SK-N-SH (cell line): Measurements from ENCODE around the gene RAPGEF4. TPM values are rescaled to one million over a fixed set of nuclear protein-coding genes. Genes with fewer than 3 reads are reported as not detected.

Source experiments
- CTCF ChIA-PET: fragments of 300-600, 350-600 bp; formaldehyde crosslinking; extraction: SDS; loops from one replicate; lab custom pipeline; 2021; lab: Yijun Ruan, JAX
- POLR2A ChIA-PET: fragments of 350-600 bp; sonication (Branson Sonifier 250); formaldehyde crosslinking; extraction: SDS; loops from one replicate; lab custom pipeline; 2020; ENCODE audit warnings: antibody characterized with exemption, inconsistent platforms; lab: Yijun Ruan, JAX
- DNase-seq: peaks from one replicate; pipeline ENCODE4 v3.0.0; 2012
- H2AFZ ChIP-seq: fragments of 200-600 bp; sonication (generic); 2 replicates; pipeline ENCODE4 v1.8.1; 2016; ENCODE audit warnings: antibody characterized with exemption, mild to moderate bottlenecking, low read depth
- H3F3A ChIP-seq: fragments of 200-600 bp; sonication (generic); replicated peaks from 2 replicates; pipeline ENCODE3; 2016; ENCODE audit warnings: antibody characterized with exemption, mild to moderate bottlenecking; ENCODE audit not compliant: insufficient read depth
- H3K27ac ChIP-seq, 2 experiments: fragments of 200-500 bp in 1 of 2; fragments of 200-600 bp in 1 of 2; sonication (Bioruptor generic) in 1 of 2; sonication (generic), shearing (Covaris generic) in 1 of 2; 2 replicates each; pipeline versions ENCODE4 v1.5.1 to v1.6.1; 2014 to 2016; ENCODE audit warnings: low read depth in 2 of 2, inconsistent platforms in 1 of 2, low read length in 1 of 2, mild to moderate bottlenecking in 1 of 2, mixed read lengths in 1 of 2
- H3K27me3 ChIP-seq: fragments of 200-600 bp; sonication (generic), shearing (Covaris generic); 2 replicates; pipeline ENCODE4 v1.6.1; 2016; ENCODE audit warnings: mixed run types; ENCODE audit not compliant: insufficient read depth
- H3K36me3 ChIP-seq, 2 experiments: fragments of 200-500 bp in 1 of 2; fragments of 200-600 bp in 1 of 2; sonication (Bioruptor generic) in 1 of 2; sonication (generic) in 1 of 2; replicated peaks in 1 of 2; 2 replicates each; pipeline versions ENCODE3 to v1.5.1; 2014 to 2016; ENCODE audit warnings: low read length in 1 of 2, mild to moderate bottlenecking in 1 of 2; ENCODE audit not compliant: insufficient read depth in 2 of 2, control insufficient read depth in 1 of 2
- H3K4me1 ChIP-seq, 2 experiments: fragments of 200-500 bp in 1 of 2; fragments of 200-600 bp in 1 of 2; sonication (Bioruptor generic) in 1 of 2; sonication (generic), shearing (Covaris generic) in 1 of 2; 2 replicates each; pipeline versions ENCODE4 v1.5.1 to v1.6.1; 2014 to 2016; ENCODE audit warnings: low read depth in 1 of 2, low read length in 1 of 2, mixed run types in 1 of 2; ENCODE audit not compliant: insufficient read depth in 2 of 2, control insufficient read depth in 1 of 2
- H3K4me2 ChIP-seq: fragments of 200-600 bp; sonication (generic), shearing (Covaris generic); 2 replicates; pipeline ENCODE4 v1.6.1; 2017; ENCODE audit warnings: mixed run types
- H3K4me3 ChIP-seq, 2 experiments: fragments of 200-500 bp in 1 of 2; fragments of 200-600 bp in 1 of 2; sonication (Bioruptor generic) in 1 of 2; sonication (generic), shearing (Covaris generic) in 1 of 2; 2 replicates each; pipeline versions ENCODE4 v1.5.1 to v1.8.1; 2014 to 2016; ENCODE audit warnings: low read depth in 2 of 2, inconsistent platforms in 1 of 2, low read length in 1 of 2, mild to moderate bottlenecking in 1 of 2, mixed read lengths in 1 of 2, moderate library complexity in 1 of 2
- H3K79me2 ChIP-seq: fragments of 200-600 bp; sonication (generic); 2 replicates; pipeline ENCODE4 v1.8.1; 2017; ENCODE audit warnings: mild to moderate bottlenecking; ENCODE audit not compliant: insufficient read depth
- H3K9ac ChIP-seq: fragments of 200-600 bp; sonication (generic); 2 replicates; pipeline ENCODE4 v1.6.1; 2017; ENCODE audit warnings: mixed run types
- H3K9me2 ChIP-seq: fragments of 200-600 bp; sonication (generic); 2 replicates; pipeline ENCODE4 v1.6.1; 2017; ENCODE audit warnings: mixed run types
- H3K9me3 ChIP-seq: fragments of 200-600 bp; sonication (generic); 2 replicates; pipeline ENCODE4 v1.6.1; 2017; ENCODE audit warnings: mixed run types, mild to moderate bottlenecking, moderate library complexity
- H4K20me1 ChIP-seq: fragments of 200-600 bp; sonication (generic); 2 replicates; pipeline ENCODE4 v1.6.1; 2017; ENCODE audit warnings: mild to moderate bottlenecking, mixed run types; ENCODE audit not compliant: insufficient read depth
- CHD2 ChIP-seq: fragments of 150-350 bp; IDR thresholded peaks from 2 replicates; pipeline ENCODE4 v1.6.1; 2018; ENCODE audit warnings: low read length; ENCODE audit not compliant: partially characterized antibody
- EP300 ChIP-seq, 2 experiments: IDR thresholded peaks; 2 replicates each; pipeline versions ENCODE4 v1.4.0 to v1.6.1; 2012; ENCODE audit warnings: borderline replicate concordance in 1 of 2, low read depth in 1 of 2, low read length in 1 of 2
- GABPA ChIP-seq: IDR thresholded peaks from 2 replicates; pipeline ENCODE4 v1.4.0; 2012; ENCODE audit warnings: low read depth, mild to moderate bottlenecking
- GATA2 ChIP-seq: sonication (generic); formaldehyde crosslinking; IDR thresholded peaks from 2 replicates; pipeline ENCODE4 v1.5.0; 2020; ENCODE audit warnings: mild to moderate bottlenecking, missing genetic modification reagents
- JUND ChIP-seq: IDR thresholded peaks from 2 replicates; pipeline ENCODE4 v1.4.0; 2012
- MXI1 ChIP-seq: IDR thresholded peaks from 2 replicates; pipeline ENCODE4 v1.6.1; 2012; ENCODE audit warnings: mild to moderate bottlenecking, low read depth, low read length, improper control_type of control experiment
- POLR2AphosphoS5 ChIP-seq: IDR thresholded peaks from 2 replicates; pipeline ENCODE4 v1.6.1; 2012; ENCODE audit warnings: low read depth, low read length
- TAF1 ChIP-seq: IDR thresholded peaks from 2 replicates; pipeline ENCODE4 v1.6.1; 2012; ENCODE audit warnings: low read depth, mild to moderate bottlenecking, low read length, moderate library complexity, borderline replicate concordance
- WGBS: methylation state at CpG from one replicate; pipeline ENCODE4 v1.1.6; 2017; ENCODE audit warnings: low lambda C conversion rate; 5-methylcytosine and 5-hydroxymethylcytosine counted together
- polyA plus RNA-seq, 3 experiments: library from polyadenylated mRNA; depleted of rRNA; stranded (reverse); fragments of >200 nt; gene quantifications; 2 replicates each; pipeline ENCODE4 v1.2.3, GENCODE V29; 2012
- TF ChIP-seq, protein P1 (sequence below): IDR thresholded peaks from 2 replicates; pipeline ENCODE4 v1.6.1; 2012; ENCODE audit warnings: mild to moderate bottlenecking, low read depth, low read length, moderate library complexity
- TF ChIP-seq, protein P2 (sequence below): IDR thresholded peaks from 2 replicates; pipeline ENCODE4; 2012
- TF ChIP-seq, protein P3 (sequence below): fragments of 150-350 bp; IDR thresholded peaks from 2 replicates; pipeline ENCODE4 v1.6.1; 2016; ENCODE audit warnings: mild to moderate bottlenecking, low read depth, low read length
- TF ChIP-seq, protein P4 (sequence below): fragments of 150-350 bp; IDR thresholded peaks from 2 replicates; pipeline ENCODE4 v1.6.1; 2017; ENCODE audit warnings: antibody characterized with exemption, low read length, low read depth, borderline replicate concordance
- TF ChIP-seq, protein P5 (sequence below): fragments of 200-600 bp; sonication (generic); IDR thresholded peaks from 2 replicates; pipeline ENCODE4 v1.6.1; 2017; ENCODE audit warnings: antibody characterized with exemption, mild to moderate bottlenecking, moderate library complexity

RAPGEF4 gene
- polyA plus RNA-seq, 1 of the 3 experiments (the other 2 are of a cell fraction), result 0.30 TPM

DNA sequence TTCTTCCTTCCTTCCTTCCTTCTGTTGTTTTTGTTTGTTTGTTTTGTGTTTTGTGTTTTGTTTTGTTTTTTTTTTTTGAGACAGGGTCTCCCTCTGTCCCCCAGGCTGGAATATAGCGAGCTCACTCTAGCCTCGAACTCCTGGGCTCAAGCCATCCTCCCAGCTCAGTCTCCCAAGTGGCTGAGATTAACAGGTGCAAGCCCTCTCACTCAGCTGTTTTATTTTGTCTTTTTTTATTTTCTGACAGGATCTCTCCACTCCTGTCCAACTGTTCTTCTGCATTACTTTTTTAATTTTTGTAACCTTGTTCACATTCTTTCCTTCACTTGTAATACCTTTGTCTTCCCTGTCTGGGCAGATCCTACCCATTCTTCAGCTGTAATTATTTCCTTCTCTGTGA lies 363.6 kb downstream of the RAPGEF4 start:
- Histone ChIP-seq H4K20me1 (no peaks in the 10 kb centered on the region), H3K9me3 (no peaks in the 10 kb centered on the region), H2AFZ (no peak overlapping the region), H3K9ac (no peak overlapping the region), H3K27me3 (no peaks in the 10 kb centered on the region), H3K36me3 (peaks cover 17 to 28% of the 10 kb centered on the region in 2 experiments), H3K79me2 (peaks cover 15% of the 10 kb centered on the region), H3K4me3 (no peak overlapping the region), H3K4me2 (no peak overlapping the region), H3K4me1 (no peaks in the 10 kb centered on the region), H3F3A (peaks cover 3% of the 10 kb centered on the region), H3K27ac (no peak overlapping the region), H3K9me2 (no peaks in the 10 kb centered on the region)
- 96% methylated on average over 2 of the region's 2 CpGs for WGBS
- TF ChIP-seq, protein P1, sequence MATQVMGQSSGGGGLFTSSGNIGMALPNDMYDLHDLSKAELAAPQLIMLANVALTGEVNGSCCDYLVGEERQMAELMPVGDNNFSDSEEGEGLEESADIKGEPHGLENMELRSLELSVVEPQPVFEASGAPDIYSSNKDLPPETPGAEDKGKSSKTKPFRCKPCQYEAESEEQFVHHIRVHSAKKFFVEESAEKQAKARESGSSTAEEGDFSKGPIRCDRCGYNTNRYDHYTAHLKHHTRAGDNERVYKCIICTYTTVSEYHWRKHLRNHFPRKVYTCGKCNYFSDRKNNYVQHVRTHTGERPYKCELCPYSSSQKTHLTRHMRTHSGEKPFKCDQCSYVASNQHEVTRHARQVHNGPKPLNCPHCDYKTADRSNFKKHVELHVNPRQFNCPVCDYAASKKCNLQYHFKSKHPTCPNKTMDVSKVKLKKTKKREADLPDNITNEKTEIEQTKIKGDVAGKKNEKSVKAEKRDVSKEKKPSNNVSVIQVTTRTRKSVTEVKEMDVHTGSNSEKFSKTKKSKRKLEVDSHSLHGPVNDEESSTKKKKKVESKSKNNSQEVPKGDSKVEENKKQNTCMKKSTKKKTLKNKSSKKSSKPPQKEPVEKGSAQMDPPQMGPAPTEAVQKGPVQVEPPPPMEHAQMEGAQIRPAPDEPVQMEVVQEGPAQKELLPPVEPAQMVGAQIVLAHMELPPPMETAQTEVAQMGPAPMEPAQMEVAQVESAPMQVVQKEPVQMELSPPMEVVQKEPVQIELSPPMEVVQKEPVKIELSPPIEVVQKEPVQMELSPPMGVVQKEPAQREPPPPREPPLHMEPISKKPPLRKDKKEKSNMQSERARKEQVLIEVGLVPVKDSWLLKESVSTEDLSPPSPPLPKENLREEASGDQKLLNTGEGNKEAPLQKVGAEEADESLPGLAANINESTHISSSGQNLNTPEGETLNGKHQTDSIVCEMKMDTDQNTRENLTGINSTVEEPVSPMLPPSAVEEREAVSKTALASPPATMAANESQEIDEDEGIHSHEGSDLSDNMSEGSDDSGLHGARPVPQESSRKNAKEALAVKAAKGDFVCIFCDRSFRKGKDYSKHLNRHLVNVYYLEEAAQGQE, result no peak
- TF ChIP-seq, protein P2, sequence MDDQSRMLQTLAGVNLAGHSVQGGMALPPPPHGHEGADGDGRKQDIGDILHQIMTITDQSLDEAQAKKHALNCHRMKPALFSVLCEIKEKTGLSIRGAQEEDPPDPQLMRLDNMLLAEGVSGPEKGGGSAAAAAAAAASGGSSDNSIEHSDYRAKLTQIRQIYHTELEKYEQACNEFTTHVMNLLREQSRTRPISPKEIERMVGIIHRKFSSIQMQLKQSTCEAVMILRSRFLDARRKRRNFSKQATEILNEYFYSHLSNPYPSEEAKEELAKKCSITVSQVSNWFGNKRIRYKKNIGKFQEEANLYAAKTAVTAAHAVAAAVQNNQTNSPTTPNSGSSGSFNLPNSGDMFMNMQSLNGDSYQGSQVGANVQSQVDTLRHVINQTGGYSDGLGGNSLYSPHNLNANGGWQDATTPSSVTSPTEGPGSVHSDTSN, result no peak
- no peak for TF ChIP-seq GABPA
- no peak for TF ChIP-seq GATA2 (CRISPR knock-in tag)
- TF ChIP-seq, protein P3, sequence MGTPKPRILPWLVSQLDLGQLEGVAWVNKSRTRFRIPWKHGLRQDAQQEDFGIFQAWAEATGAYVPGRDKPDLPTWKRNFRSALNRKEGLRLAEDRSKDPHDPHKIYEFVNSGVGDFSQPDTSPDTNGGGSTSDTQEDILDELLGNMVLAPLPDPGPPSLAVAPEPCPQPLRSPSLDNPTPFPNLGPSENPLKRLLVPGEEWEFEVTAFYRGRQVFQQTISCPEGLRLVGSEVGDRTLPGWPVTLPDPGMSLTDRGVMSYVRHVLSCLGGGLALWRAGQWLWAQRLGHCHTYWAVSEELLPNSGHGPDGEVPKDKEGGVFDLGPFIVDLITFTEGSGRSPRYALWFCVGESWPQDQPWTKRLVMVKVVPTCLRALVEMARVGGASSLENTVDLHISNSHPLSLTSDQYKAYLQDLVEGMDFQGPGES, result no peak
- TF ChIP-seq JUND, result no peak
- TF ChIP-seq, protein P4, sequence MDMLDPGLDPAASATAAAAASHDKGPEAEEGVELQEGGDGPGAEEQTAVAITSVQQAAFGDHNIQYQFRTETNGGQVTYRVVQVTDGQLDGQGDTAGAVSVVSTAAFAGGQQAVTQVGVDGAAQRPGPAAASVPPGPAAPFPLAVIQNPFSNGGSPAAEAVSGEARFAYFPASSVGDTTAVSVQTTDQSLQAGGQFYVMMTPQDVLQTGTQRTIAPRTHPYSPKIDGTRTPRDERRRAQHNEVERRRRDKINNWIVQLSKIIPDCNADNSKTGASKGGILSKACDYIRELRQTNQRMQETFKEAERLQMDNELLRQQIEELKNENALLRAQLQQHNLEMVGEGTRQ, result no peak
- TF ChIP-seq EP300 (IDR thresholded peaks at IDR 0.05; ENCODE audit: borderline replicate concordance in 1 of 2, low read depth in 1 of 2, low read length in 1 of 2), result no peak
- no peak for TF ChIP-seq POLR2AphosphoS5
- TF ChIP-seq, protein P5, sequence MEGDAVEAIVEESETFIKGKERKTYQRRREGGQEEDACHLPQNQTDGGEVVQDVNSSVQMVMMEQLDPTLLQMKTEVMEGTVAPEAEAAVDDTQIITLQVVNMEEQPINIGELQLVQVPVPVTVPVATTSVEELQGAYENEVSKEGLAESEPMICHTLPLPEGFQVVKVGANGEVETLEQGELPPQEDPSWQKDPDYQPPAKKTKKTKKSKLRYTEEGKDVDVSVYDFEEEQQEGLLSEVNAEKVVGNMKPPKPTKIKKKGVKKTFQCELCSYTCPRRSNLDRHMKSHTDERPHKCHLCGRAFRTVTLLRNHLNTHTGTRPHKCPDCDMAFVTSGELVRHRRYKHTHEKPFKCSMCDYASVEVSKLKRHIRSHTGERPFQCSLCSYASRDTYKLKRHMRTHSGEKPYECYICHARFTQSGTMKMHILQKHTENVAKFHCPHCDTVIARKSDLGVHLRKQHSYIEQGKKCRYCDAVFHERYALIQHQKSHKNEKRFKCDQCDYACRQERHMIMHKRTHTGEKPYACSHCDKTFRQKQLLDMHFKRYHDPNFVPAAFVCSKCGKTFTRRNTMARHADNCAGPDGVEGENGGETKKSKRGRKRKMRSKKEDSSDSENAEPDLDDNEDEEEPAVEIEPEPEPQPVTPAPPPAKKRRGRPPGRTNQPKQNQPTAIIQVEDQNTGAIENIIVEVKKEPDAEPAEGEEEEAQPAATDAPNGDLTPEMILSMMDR, result no peak
- TF ChIP-seq CHD2, result no peak
- TF ChIP-seq MXI1, result no peak
- TF ChIP-seq TAF1, result no peak
- DNase-seq, result no peak
- POLR2A ChIA-PET, result no interaction called here
- CTCF ChIA-PET, result no interaction called here
